ENCODE measurements around the gene NTSR2.

DNA sequence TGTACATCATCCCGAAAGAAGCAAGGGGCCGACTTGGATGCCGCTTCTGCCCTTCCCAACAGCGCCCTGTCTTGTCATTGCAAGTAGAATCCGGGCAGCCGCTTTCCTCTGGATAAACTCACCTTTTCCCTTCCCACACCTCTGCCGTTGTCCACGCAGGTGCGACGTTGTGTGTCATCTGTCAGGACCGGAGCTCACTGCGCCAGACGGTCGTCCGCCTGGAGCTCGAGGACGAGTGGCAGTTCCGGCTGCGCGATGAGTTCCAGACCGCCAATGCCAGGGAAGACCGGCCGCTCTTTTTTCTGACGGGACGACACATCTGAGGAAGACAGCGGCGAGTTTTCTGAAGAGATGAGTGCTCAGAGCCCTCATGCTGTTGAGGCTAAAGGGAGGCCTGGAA is 29.9 kb downstream of the NTSR2 start:
- no peak for TF ChIP-seq POLR2AphosphoS5 (IDR thresholded peaks at IDR 0.05)
- no peak for TF ChIP-seq EP300 (IDR thresholded peaks at IDR 0.05)
